NB4 (cell line): ENCODE measurements around the gene LRRC7.

Experiments
- DNase-seq: peaks from one replicate; pipeline ENCODE4 v3.0.0; 2010; ENCODE audit warnings: low read depth
- H3K4me3 ChIP-seq: one replicate; pipeline ENCODE4 v1.5.1; 2011; ENCODE audit warnings: mild to moderate bottlenecking, low read depth, low read length, moderate library complexity
- CTCF ChIP-seq: IDR thresholded peaks from one replicate; pipeline ENCODE4 v1.5.1; 2012; ENCODE audit warnings: low read depth, low read length
- MAX ChIP-seq: IDR thresholded peaks from 2 replicates; pipeline ENCODE4 v1.6.1; 2011; ENCODE audit warnings: low read depth, low read length
- MYC ChIP-seq: IDR thresholded peaks from 2 replicates; pipeline ENCODE4 v1.6.1; 2011; ENCODE audit warnings: low read depth, low read length
- POLR2A ChIP-seq: IDR thresholded peaks from 2 replicates; pipeline ENCODE4 v1.6.1; 2011; ENCODE audit warnings: mild to moderate bottlenecking; ENCODE audit not compliant: insufficient read length; ENCODE audit errors: extremely low read depth

Gene LRRC7

GRCh38 chr1:70063861-70064260, 496.1 kb downstream of the LRRC7 start:
- H3K4me3 ChIP-seq: no peak overlapping the region
- TF ChIP-seq MAX (no peak), MYC (no peak), CTCF (no peak), POLR2A (no peak)
- no peak for DNase-seq

GRCh38 chr1:70066711-70067110, 499.0 kb downstream of the LRRC7 start:
- no peak overlapping the region for H3K4me3 ChIP-seq
- TF ChIP-seq MAX (no peak), MYC (no peak), CTCF (no peak), POLR2A (no peak)
- no peak for DNase-seq

GRCh38 chr1:70071601-70072000, 503.9 kb downstream of the LRRC7 start:
- no peak overlapping the region for H3K4me3 ChIP-seq
- no peak for DNase-seq
- no peak for TF ChIP-seq POLR2A

GRCh38 chr1:70072231-70072751, 504.6 kb downstream of the LRRC7 start:
- DNase-seq: peak; percentile 2
- H3K4me3 ChIP-seq: no peak overlapping the region
- TF ChIP-seq MAX (no peak), CTCF (no peak), MYC (no peak), POLR2A (no peak)

GRCh38 chr1:70075761-70076160, 508.0 kb downstream of the LRRC7 start:
- TF ChIP-seq POLR2A: no peak
- no peak for TF ChIP-seq MAX
- no peak for TF ChIP-seq CTCF
- TF ChIP-seq MYC: no peak
- DNase-seq: no peak

GRCh38 chr1:70077066-70077465, 509.3 kb downstream of the LRRC7 start:
- no peak overlapping the region for H3K4me3 ChIP-seq
- TF ChIP-seq MYC (no peak), CTCF (no peak), MAX (no peak), POLR2A (no peak)
- DNase-seq: no peak

More at GRCh38 chr1:70075761-70076160, 508.0 kb downstream of the LRRC7 start:
- H3K4me3 ChIP-seq: no peak overlapping the region
